ENCODE data around the gene MYL3.

- TF ChIP-seq EZH2 (IDR thresholded peaks at IDR 0.05; ENCODE audit: low read depth) (no peak), CTCF (conservative IDR thresholded peaks at IDR 0.05) (no peak)
Measured at GRCh38 chr3:46863261-46863782, at the start of gene MYL3.
